K562 (cell line): ENCODE results near the gene CCR2. TPM values are rescaled to one million over a fixed set of nuclear protein-coding genes. Genes with fewer than 3 reads are reported as not detected.
A peak's percentile ranks its signal among the peaks of the same experiment; 100 is the strongest.

Source experiments
- ARID1B ChIP-seq: fragments of 450-650 bp; IDR thresholded peaks from 2 replicates; pipeline ENCODE4 v1.6.1; 2016; ENCODE audit warnings: antibody characterized with exemption, mild to moderate bottlenecking, inconsistent platforms
- RBFOX2 ChIP-seq: fragments of 200-400 bp; formaldehyde crosslinking; IDR thresholded peaks from 2 replicates; pipeline ENCODE4 v1.6.1; 2017; ENCODE audit warnings: low read depth, mild to moderate bottlenecking, low read length, moderate library complexity
- SUPT5H ChIP-seq: fragments of 450-650 bp; IDR thresholded peaks from 2 replicates; pipeline ENCODE4 v1.6.1; 2016
- TGIF2 ChIP-seq: sonication (generic); formaldehyde crosslinking; IDR thresholded peaks from 2 replicates; pipeline ENCODE4 v1.8.1; 2022; ENCODE audit warnings: mild to moderate bottlenecking, missing genetic modification reagents, moderate library complexity
- ZBTB49 ChIP-seq: sonication (generic); formaldehyde crosslinking; IDR thresholded peaks from 2 replicates; pipeline ENCODE4 v1.8.0; 2022; ENCODE audit warnings: missing genetic modification reagents, mild to moderate bottlenecking, borderline replicate concordance
- polyA plus RNA-seq, 8 experiments: library from polyadenylated mRNA; depleted of rRNA in 4 of 8; stranded (reverse) in 5 of 8; unstranded in 3 of 8; fragments of >200 nt; fragmentation: Nextera tagmentation in 2 of 8; fragmentation: Illumina TruSeq in 1 of 8; extraction: Ambion mirVana in 2 of 8; extraction: Trizol in 1 of 8; gene quantifications; 2 replicates each; pipeline versions ENCODE4 v1.2.1 to v1.2.3, GENCODE V29; 2011 to 2014; ENCODE audit warnings: inconsistent platforms in 1 of 8, missing spikeins in 1 of 8
- total RNA-seq, 7 experiments: library from RNA; depleted of rRNA in 6 of 7; stranded (reverse); fragments of >200 nt in 6 of 7; fragmentation: Illumina TruSeq in 2 of 7; extraction: Trizol in 2 of 7; gene quantifications; 2 replicates each; pipeline versions ENCODE4 v1.2.1 to v1.2.3, GENCODE V29; 2011 to 2021; ENCODE audit warnings: low replicate concordance in 1 of 7
- TF ChIP-seq, protein P1 (sequence below), 2 experiments: fragments of 450-650 bp in 1 of 2; sonication (generic) in 1 of 2; formaldehyde crosslinking in 1 of 2; IDR thresholded peaks; 2 replicates each; pipeline versions ENCODE4 v1.7.1 to v1.9.0; 2016 to 2022; ENCODE audit warnings: inconsistent platforms in 1 of 2, mild to moderate bottlenecking in 1 of 2, missing genetic modification reagents in 1 of 2

Gene CCR2
- total and polyA plus RNA-seq, 9 of the 15 experiments (the other 6 are each of a cell fraction or from before 2014, with no cell fraction given): not detected

- TF ChIP-seq RBFOX2: no peak
- TF ChIP-seq, protein P1, sequence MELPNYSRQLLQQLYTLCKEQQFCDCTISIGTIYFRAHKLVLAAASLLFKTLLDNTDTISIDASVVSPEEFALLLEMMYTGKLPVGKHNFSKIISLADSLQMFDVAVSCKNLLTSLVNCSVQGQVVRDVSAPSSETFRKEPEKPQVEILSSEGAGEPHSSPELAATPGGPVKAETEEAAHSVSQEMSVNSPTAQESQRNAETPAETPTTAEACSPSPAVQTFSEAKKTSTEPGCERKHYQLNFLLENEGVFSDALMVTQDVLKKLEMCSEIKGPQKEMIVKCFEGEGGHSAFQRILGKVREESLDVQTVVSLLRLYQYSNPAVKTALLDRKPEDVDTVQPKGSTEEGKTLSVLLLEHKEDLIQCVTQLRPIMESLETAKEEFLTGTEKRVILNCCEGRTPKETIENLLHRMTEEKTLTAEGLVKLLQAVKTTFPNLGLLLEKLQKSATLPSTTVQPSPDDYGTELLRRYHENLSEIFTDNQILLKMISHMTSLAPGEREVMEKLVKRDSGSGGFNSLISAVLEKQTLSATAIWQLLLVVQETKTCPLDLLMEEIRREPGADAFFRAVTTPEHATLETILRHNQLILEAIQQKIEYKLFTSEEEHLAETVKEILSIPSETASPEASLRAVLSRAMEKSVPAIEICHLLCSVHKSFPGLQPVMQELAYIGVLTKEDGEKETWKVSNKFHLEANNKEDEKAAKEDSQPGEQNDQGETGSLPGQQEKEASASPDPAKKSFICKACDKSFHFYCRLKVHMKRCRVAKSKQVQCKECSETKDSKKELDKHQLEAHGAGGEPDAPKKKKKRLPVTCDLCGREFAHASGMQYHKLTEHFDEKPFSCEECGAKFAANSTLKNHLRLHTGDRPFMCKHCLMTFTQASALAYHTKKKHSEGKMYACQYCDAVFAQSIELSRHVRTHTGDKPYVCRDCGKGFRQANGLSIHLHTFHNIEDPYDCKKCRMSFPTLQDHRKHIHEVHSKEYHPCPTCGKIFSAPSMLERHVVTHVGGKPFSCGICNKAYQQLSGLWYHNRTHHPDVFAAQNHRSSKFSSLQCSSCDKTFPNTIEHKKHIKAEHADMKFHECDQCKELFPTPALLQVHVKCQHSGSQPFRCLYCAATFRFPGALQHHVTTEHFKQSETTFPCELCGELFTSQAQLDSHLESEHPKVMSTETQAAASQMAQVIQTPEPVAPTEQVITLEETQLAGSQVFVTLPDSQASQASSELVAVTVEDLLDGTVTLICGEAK (IDR thresholded peaks at IDR 0.05): 0 out of 2 replicates have a peak, but pooled peaks have one; percentile 20
- TF ChIP-seq, protein P1 (CRISPR knock-in tag; IDR thresholded peaks at IDR 0.05): no peak
- TF ChIP-seq ZBTB49 (CRISPR knock-in tag): no peak
- no peak for TF ChIP-seq ARID1B
- no peak for TF ChIP-seq SUPT5H
- TF ChIP-seq TGIF2 (CRISPR knock-in tag): no peak
Measured at GRCh38 chr3:46405301-46406019, 51.5 kb downstream of the CCR2 start (continued).
